GM21529 (cell line): ENCODE data around the gene RPL35.

Experiments
- ATAC-seq: cut with Tn5 transposase; IDR thresholded peaks from one replicate; pipeline ENCODE4 v1.9.1; 2021; ENCODE audit not compliant: unreplicated experiment

Gene RPL35

DNA sequence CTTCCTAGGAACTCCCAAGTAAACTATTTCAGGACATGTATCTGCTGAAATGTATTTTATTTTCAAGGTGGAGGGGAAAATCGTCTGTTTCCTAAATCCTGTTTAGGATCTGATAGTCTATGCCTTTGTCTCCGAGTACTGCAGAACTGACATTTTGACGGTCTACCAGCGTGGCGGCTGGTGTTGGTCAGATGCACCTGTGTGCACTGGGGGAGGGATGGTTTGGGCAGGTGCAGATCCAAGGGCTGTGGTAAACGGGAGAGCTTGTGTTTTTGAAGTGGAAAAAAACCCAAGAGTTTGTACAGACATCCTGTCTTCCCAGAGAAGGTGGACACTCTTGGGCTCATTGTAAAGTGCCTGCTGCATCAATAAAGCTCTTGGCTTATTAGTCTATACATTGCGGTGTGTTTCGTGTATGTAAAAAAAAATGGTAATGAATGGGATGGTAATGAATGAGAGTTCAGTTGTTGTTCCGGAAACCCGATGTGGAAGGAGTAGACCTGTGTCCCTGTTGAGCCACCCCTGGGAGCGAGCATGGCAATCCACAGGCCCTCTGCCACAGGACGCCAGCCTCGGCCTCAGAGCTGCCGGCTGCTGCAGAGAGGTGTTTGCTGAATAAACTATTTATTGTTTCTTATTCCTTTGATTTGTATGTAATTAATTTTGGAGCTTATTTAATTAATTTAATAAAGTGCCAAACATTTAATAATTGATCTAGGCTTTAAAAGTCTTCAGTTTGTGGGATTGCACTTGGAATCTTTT, 15.4 kb upstream of the RPL35 start:
- no peak for ATAC-seq

DNA sequence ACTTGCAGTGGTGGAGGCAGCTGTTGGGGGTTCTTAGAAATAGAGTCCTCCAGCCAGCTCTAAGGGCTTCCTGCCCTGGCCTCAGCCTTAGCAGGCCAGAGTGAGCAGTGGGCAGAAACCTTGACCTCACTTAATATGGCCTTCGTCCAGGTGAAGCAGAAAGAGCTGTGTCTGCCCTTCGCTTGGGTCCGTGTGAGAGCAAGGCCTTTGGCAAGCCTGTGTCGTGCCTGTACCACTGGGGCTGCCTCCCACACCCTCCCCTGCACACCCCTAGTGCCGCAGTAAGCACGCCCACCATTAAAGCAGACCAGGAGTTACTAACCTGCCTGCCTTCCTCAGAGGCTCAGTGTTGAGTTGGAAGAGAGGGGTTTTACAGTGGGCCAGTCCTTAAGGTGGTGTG, 13.7 kb upstream of the RPL35 start:
- no peak for ATAC-seq

DNA sequence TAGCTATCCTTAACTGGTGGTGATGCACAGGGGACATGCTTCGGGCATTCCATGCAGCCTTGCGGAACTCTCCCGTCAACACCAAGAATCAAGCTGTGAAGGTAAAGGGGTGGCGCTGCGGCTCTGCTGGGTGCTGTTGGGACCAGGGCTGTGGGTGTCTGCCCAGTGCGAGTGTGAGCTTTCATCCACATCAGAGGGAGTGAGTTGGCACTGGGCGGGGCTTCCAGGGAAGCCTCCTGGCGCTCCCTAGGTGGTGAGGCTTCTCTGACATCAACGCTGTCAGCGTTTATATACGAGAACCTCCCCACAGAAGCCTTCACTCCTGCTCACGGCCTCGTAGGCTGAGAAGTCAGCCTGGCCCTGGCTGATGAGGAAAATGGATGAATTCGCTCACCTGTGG, 11.9 kb upstream of the RPL35 start:
- ATAC-seq: no peak

DNA sequence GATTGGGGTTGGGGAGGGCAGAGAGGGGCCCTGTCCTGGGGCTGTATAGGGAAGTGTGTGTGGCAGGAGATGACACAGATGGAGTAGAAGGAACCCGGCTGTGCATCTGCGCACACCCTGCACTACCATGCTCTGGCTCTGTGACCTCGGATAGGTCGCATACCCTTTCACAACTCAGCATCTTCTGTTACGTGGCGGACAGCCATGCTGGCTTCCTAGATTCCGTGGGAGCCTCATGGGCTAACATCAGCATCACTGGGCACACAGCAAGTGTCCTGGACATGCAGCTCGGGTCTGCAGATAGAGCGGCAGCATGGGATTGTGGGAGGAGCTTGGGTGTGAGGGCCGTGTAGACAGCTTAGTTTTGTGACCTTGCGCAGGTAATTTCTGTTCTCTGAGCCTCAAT, 9.4 kb upstream of the RPL35 start:
- no peak for ATAC-seq

DNA sequence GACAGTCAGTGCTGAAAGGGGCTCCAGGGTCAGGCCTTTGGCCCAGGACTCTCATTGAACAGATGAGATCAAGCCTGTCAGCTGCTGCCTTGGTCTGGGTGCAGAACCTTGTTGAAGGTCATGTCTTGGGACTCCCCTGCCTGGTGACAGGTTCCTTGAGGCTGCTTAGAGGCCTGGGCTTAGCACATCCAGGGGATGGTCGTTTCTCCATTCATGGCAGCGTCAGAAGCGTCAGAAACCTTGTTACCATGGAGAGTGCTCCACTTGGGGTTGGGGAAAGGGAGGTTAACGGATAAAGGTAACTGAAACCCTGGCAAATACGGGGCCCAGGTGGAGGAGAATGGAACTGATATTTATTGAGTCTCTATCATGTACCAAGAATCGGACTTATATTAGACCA, 9.0 kb upstream of the RPL35 start:
- ATAC-seq: no peak

DNA sequence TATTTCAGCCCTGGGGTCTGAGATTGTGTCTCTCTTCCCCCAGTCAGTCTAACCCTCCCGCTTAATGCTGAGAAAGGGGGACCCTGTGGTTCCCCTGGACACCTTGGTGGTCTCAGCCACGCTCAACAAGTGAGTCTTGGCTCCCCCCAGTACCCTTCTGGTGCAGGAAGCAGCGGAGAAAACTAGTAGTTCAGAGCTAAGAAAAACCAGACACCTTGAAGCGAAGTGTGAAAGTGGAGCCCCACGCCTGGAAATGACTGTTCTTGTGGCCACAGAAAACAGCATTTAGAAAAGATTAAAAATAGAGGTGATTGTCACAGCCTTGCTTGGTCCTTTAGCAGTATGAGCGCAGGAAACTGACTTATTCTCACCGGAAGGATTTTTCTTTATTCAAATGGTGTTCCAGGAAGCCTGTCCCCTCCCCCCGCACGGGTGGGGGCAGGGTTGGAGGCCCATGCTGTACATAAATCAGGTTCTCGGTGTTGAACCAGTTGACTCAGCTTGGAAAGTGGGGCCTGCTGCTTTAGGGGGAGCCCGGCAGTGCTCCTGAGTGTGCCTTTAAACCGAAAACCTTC, 8.3 kb upstream of the RPL35 start:
- ATAC-seq: peak; percentile 43

DNA sequence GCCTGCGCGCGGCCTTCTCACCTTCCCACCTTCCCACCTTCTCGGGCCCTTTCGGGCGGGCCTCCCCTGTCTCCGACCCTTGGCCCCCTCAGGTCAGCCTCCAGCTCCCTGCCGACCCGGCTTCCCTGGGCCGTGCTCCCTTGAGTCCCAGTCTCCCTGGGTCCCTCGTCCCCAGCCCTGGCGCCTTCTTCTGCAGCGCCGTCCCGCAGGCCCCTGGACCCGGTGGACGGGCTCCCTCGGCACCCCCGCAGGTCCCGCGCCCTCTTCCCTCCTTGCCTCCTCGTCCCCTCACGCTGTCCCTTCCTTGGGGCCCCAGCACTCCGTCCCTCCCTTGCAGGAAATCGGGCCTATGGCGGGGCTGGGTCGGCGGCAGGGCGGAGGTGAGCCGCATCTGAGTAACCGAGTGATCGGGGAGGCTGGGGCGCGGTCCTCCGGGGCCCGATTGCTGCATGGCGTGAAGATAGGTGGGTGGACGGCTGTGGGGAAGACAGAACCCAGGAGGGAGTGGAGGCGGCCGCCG, 7.8 kb upstream of the RPL35 start:
- peak; percentile 2 for ATAC-seq

DNA sequence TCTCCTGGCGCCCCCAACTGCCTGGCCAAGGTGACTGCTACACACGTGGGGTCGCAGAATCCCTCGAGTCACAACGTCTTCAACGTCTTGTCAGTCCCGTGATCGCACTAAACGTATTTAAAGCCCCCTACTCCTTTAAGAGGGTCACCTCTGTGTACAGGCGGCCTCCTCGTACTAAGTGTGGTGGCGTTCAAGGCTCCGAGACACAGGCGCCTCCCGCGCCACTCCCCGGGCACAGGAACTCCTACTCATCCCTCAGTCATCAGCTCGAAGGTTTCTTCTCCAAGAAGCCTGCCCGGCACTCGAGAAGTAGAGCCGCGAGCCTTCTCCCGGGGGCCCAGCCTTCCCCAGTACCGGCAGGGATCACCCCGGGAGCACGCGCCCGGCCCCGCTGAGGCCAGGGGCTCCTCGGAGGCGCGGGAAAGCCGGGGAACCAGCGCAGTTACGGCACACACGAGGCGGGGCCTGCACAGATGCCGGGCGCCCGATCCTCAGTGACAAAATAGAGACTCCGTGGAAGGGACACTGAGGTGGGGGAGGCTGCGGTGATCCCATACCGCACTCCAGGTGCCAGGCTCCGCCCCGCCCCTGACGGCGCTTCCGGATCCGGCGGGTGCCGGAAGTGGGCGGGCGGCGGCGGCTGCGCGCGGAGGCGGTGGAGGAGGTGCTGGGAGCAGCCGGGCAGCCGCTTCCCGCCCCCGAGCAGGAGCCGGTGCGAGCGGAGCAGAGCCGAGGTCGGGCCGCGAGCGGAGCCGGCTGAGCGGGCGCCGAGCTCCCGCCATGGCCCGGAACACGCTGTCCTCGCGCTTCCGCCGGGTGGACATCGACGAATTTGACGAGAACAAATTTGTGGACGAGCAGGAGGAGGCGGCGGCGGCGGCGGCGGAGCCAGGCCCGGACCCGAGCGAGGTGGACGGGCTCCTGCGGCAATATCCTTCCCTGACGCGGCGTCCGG, 7.0 kb upstream of the RPL35 start:
- ATAC-seq: peak; percentile 52

DNA sequence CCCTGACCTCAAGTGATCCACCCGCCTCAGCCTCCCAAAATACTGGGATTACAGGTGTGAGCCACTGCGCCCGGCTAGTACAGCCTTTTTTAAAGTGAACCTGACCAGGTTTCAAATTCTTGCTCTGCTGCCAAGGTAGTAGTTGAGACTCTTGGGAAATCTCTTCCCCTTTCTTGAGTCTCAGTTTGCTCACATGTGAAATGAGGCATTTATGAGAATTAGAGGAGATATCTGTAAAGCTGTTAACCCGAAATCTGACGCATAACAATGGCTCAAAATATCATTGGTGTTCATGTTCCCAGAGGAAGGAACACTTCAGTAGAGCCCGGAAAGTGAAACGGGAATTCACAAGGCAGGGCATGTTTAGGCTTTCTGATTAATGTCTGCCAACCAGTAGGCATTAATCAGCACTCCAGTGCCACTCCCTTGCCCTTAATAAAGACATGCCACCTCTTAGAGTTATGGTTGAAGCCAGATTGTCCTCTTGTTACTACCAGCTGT, 1.7 kb upstream of the RPL35 start:
- no peak for ATAC-seq

DNA sequence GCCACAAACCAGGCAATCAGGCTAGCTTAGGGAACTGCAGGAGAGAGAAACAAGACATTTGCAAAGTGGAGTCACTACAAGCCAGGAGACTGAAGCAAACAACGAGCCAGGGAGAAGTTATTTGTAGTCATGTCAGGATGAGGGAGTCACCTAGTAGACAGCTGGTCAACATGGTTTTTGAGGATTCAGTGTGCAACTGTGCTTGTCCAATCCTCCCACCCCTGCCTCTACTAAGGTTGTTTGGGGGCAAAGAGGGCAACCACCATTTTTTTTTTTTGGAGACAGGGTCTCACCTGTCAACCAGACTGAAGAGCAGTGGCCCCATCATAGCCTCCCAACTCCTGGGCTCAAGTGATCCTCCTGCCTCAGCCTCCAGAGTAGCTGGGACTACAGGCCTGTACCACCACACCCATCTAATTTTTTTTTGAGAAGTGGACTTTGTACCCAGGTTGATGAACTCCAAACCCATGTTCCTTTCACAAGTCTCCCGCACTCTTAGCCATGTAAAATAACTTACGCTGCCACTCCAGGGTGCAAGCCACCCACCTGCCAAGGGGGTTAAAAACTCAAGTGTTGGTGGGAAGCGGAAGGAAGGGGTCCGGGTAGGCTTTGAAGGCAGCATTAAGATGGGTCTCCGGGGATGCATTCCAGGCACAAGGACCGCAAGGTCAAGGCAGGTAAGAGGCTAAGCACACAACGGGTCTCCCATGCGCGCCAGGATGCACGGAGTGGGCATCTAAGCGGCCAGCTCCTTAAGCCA, 995 bp downstream of the RPL35 start:
- ATAC-seq: no peak

DNA sequence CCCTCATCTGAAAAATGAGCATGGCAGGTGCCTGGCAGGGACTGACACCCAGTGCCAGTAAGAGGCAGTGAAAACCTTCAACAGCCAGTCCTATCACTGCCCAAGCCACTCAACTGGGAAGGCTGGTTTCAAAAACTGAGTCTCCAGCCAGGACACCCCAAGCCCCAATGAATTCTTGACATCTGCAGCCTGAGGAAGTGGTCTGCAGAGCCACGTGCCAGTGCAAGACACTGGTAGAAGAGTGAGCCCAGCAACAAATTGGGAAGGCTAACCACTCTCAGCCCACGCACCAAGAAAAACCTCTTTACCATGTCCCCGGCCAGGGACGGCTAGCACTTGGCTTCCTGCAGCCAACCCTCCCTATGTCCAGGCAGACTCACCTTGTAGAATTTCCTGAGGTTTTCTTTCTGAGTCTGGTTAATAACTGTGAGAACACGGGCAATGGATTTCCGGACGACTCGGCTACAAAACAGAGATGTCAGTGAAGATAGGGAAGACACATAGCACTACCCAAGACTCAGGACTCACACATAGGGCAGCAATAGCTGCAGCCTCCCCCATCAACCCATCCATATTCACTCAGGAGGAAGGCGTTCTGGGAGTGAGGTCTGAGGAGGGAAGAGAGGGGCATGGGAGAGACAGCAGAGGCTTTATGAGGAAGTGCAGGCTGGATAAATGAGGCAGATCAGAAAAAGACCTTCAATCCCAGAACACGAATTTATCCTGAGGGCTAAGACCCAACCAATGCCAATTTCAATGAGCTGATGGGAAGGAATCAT, 1.8 kb downstream of the RPL35 start:
- ATAC-seq: no peak

DNA sequence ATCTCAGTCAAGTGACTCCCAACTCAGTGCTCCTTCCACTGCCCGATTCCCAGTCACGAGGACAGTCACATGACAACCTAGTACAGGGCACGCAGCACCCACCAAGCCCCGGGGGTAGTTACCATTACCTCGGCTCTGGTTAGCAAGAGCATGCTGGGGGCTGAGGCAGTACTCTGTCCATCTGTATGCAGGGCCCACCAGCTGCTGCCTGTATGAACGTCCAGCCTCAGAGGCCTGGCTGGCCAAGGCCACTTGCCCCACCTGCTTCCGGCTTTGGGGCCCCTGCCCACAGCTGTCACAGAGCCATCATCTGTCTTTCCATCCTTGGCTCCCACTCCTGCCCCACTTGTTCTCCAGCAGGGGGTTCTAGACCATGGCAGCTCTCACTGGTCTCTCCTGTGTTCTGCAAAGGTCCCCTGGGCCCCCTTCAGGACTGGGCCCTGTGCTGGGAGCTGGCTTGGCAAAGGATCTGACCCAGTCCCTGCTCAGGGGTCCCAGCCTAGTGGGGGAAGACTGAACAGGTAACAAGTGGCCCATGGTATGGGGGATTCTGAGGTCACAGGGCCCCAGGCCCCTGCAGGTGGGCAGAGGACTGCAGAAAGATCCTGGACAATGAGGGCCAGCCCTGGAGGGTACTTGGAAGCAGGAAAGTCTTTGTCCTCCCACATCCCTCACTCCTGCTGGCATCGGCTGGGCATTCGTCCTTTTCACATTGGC, 3.3 kb downstream of the RPL35 start:
- no peak for ATAC-seq

DNA sequence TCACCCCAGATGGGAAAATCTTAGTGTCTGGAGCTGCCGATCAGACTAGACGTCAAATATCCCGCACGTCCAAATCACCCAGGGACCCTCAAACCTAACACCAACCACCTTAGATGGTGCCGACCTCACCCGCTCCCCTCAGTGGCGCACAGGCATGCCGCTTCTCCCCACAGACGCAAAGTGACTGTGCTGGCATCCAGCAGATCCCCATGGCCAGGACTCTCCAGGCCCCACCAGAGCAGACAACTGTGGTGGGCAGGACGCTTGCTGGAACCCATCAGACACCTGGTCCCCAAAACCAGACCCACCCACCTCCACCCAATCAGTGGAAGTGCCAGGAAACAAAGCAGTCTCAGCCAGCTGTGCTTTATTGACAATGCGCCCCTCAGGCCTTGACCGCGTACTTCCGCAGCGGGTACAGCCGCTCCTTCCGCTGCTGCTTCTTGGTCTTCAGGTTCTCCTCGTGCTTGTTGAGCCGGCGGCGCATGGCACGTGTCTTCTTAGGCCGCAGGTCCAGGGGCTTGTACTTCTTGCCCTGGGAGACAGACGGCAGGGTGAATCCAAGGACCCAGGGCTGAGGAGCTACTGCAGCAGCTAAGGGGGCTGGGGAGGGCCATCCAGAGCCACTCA, 4.1 kb downstream of the RPL35 start:
- ATAC-seq: no peak

DNA sequence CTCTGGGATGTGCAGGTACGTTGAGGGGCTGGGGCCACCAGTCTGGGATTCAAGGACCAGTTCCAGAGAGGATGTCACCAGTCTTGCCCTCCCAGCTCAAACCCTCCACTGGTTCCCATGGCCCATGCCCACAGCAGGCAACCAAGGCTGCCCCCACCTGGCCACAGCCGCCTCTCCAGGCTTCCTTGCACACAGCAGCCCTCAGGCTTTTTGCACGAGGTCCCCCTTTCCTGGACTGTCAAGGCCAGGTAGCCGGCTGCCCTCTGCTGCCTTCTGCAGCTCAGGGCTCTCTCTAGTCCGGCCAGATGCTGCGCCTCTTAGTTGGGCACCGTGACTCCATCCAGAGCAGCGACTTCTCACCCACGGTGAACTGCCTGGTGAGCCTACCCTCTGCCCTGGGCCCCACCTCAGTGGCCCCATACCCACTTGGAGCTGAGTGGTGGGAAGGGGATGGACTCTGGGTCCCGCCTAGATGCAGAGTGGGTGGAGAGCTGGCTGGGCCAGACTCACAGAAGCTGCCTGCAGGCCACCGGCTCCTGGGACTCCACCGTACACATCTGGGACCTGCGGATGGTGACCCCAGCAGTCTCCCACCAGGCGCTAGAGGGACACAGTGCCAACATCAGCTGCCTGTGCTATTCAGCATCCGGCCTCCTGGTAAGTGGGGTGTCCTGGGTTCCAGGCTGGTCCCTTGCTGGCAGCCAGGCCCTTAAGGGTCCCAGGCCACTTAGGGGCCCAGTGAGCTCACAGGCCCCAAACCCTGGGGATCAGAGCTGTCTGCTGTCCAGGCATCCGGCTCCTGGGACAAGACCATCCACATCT, 5.6 kb downstream of the RPL35 start:
- ATAC-seq: no peak

DNA sequence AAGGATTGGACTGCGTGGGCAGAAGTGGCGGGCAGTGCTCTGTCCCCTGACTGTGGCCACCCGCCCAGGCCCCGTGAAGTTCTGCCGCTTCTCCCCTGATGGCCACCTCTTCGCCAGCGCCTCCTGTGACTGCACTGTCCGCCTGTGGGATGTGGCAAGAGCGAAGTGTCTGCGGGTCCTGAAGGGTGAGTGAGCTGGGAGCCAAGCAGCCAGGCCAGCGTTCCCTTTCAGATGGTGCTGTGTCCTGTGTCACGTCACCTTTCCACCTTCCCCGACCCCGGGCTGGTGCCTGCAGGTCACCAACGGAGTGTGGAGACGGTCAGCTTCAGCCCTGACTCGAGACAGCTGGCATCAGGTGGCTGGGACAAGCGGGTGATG, 6.2 kb downstream of the RPL35 start:
- no peak for ATAC-seq

DNA sequence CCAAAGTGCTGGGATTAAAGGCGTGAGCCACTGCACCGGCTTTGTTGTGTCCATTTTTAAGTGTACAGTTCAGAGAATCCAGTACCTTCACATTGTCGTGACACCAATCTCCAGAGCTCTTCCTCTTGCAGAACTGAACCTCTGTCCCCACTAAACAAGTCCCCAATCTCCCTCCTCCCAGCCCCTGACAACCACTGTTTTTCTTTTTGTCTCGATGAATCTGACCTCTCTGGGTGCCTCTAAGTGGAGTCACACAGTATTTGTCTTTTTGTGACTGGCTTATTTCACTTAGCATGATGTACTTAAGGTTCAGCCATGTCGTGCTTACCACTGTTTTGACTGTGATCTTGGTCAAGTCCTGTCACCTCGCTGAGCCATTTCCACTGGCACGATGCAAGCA, 6.9 kb downstream of the RPL35 start:
- no peak for ATAC-seq

DNA sequence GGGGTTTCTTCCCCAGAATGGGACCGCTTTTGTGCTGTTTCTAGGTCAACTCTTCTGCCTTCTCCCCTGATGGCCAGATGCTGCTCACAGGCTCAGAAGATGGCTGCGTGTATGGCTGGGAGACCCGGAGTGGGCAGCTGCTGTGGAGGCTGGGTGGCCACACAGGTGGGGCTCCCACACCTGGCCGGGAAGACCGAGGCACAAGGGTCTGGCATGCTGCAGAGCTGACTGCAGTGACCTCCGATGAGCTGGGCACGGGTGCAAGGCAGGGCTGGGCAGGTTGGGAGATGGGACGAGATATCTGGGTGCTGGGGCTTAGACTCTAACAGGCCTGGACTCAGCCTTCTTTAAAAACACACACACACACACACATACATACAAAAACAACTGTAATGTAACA, 7.6 kb downstream of the RPL35 start:
- ATAC-seq: no peak

DNA sequence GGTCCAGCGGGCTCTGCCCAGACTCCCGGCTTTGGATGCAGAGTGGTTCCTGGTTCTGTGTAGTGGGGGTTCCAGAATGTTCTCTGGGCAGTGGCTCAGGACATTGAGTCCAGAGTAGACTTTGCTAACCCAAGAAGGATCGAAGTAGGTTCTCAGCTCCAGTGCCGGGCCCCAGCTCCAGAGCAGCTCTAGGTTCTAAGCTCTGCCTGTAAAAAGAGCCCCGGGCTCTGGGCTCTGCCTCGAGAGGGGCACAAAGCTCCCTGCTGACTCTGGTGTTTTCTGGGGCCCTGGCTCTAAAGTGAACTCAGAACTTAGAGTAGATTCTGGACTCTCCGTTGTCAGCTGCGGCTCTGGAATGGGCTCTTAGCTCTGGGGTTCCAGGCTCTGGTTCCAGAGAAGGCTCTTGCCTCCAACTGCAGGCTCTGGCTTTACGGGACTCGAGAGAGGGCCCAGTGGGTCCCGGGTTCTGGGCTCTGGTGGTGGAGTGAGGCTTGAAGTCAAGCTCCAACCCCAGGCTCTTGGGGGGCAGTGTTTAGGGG, 8.1 kb downstream of the RPL35 start:
- no peak for ATAC-seq
